Measurements from ENCODE around the gene FAM184B.

Gene FAM184B

GRCh38 chr4:17771284-17771908, 10.0 kb downstream of the FAM184B start:
- DNase-seq, result no peak

DNA sequence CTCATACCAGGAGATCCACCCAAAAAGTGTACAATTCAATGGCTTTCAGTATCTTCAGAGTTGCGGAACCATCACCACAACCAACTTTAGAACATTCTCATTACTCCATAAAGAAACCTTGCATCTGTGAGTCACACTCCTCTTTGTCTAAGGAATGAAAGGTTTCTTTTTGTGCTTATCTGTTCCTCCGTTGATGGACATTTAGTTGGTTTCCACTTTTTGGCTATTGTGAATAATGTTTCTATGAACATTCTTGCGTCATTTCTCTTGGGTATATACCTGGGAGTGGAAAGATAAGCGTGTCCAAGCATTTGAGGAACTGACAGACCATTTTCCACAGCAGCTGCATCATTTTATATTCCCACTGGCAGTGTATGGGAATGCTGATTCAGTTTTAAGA, 10.6 kb downstream of the FAM184B start:
- DNase-seq, result no peak

DNA sequence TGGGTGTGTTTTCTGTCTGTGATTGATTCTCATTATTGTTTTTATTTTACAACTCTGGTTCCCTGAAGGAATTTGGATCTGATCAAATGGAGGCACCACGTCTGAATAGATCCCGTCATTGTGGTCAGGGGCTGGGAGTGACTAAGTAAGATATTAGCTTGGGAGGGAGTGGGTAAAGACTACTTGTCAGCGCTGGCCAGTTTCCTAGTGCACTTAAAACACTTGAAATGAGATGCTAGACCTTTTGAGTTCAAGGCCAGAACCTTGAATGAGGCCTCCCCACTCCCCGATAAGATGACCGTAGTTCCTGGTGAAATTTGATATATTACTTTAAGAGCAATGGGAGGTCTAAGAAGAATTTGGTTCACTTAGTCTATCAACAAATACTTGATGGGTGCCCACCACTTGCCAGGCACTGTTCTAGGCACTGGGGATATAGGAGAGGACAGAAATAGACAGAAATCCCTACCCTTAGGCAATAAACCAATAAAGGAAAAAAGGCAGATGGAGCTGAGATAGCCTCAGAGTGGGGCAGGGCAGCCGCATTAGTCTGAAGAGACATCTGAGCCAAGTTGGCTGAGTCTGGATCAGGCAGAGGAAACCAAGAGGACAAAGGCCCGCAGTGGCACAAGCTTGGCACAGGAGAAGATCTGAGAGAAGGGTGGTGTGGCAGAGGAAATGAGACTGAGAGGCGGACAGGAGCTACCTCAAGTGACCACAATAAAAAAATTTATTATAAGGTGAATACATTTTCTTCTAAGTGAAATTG, 11.8 kb downstream of the FAM184B start:
- DNase-seq, result no peak

DNA sequence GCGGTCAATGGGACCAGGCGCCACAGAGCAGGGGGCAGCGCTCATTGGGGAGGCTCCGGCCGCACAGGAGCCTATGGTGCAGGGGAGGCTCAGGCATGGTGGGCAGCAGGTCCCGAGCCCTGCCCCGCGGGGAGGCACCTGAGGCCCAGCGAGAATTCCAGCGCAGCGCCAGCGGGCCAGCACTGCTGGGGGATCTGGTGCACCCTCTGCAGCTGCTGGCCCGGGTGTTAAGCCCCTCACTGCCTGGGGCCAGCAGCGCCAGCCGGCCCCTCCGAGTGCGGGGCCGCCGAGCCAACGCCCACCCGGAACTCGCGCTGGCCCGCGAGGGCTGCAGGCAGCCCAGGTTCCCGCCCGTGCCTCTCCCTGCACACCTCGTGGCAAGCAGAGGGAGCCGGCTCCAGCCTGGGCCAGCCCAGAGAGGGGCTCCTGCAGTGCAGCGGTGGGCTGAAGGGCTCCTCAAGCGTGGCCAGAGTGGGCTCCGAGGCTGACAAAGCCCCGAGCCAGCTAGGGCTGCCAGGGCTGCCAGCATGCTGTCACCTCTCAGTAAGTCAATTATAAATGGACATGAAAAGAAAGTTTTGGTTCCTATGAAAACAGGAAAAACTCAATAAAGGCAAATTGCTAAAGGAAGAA, 14.5 kb downstream of the FAM184B start:
- DNase-seq, result no peak

GRCh38 chr4:17765514-17766286, 15.7 kb downstream of the FAM184B start:
- no peak for DNase-seq

DNA sequence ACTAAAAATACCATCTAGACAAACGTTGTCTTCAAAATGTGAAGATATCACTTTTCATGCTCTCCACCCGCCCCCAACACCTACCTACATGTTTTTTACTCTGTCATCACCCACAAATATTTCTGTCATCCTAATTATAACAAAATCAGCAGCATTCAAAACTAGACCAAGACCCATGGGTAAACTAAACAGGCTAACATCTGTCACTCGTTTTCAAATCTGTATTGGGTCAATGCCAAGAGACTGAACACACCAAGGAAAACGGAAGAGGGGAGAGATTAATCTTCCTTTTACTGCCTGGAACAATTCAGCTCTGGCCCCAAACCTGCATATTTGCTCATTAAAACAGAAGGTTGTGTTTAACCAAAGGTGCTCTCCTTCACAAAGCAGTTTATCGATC, 17.5 kb downstream of the FAM184B start:
- no peak for DNase-seq

- no peak for DNase-seq
Measured at GRCh38 chr4:17763416-17763815, 18.0 kb downstream of the FAM184B start.

DNA sequence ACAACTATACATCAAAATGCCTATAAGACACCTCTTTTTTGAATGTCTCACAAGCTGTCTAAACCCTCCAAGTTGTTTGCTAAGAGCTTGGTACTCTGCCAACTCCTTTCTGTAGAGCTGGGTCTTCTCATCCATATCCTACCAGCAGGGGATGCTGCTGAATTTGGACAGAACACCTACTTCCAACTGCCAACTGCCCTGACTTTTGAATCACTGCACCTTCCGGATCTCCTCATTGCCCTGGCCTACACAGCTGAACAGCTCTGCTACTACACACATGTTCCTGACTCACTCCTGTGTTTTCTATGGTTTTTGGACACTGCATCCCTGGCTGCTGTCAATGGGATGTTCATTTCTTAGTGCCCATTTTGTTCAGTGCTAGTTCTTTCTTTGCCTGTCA, 18.7 kb downstream of the FAM184B start:
- DNase-seq, result peak; percentile 21

DNA sequence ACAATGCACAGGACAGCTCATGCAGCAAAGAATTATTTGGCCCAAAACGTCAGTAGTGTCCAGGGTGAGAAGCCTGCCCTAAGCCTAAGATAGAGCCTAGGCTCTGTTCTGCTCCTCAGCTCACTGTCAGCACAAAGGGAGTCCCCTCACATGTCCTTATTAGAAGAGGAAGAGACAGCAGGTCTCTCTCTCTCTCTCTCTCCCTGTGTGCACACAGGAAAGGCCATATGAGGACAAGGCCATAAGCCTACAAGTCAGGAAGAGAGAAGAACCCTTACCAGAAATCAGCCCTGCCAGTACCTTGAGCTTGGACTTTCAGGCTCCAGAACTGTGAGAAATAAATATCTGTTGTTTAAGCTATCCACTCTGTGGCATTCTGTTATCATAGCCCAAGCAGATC, 20.4 kb downstream of the FAM184B start:
- no peak for DNase-seq

- DNase-seq, result no peak
Measured at GRCh38 chr4:17760626-17761025, 20.8 kb downstream of the FAM184B start.

- DNase-seq, result no peak
Measured at GRCh38 chr4:17758485-17758884, 22.9 kb downstream of the FAM184B start.

- DNase-seq, result no peak
Measured at GRCh38 chr4:17757621-17758020, 23.8 kb downstream of the FAM184B start.

GRCh38 chr4:17753646-17754045, 27.8 kb downstream of the FAM184B start:
- DNase-seq, result no peak

- no peak for DNase-seq
Measured at GRCh38 chr4:17740702-17741101, 40.7 kb downstream of the FAM184B start.

DNA sequence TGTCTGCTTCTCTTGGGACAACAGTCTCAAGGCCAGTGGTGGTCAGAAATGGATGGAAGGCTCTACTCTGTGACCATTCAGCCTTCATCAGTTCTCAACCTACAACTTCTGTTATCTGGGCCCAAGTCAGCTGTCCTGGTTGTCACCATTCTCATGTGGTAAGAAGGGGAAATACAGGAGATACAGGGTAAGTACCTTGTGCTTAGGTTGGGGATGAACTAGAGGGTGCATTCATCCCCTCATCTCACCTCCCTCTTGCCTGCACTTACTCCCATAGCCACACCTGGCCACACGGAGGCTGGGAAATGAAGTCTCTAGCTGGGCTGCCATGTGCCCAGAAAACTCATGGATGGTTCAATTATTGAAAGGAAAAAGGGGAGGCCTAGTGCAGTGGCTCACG, 44.9 kb downstream of the FAM184B start:
- no peak for DNase-seq

GRCh38 chr4:17726911-17727310, 54.5 kb downstream of the FAM184B start:
- no peak for DNase-seq

GRCh38 chr4:17723648-17724047, 57.8 kb downstream of the FAM184B start:
- no peak for DNase-seq

GRCh38 chr4:17722356-17722700, 59.1 kb downstream of the FAM184B start:
- no peak for DNase-seq

GRCh38 chr4:17721496-17722355, 59.7 kb downstream of the FAM184B start:
- no peak for DNase-seq

DNA sequence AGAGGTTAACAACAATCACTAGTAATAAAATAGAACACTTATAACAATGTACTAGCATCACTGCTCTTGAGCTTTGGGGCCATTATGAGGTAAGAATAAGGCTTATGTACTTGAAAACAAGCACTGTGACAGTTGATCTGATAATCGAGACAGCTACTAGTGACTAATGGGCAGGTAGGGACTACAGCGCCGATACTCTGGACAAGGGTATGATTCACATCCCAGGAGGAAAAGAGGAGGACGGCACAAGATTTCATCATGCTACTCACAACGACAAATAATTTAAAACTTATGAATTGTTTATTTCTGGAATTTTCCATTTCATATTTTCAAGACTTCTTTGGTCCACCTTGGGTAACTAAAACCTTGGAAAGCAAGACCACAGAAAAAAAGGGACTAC, 62.3 kb downstream of the FAM184B start:
- DNase-seq, result no peak

- no peak for DNase-seq
Measured at GRCh38 chr4:17718471-17718870, 63.0 kb downstream of the FAM184B start.

GRCh38 chr4:17717301-17717700, 64.1 kb downstream of the FAM184B start:
- no peak for DNase-seq

- DNase-seq, result no peak
Measured at GRCh38 chr4:17715511-17715910, 65.9 kb downstream of the FAM184B start.

Measured in activated CD4-positive, alpha-beta T cell treated with anti-CD3 and anti-CD28 coated beads, Interleukin-10, Interleukin-2, amounts not matched to agents 100 ng/mL and 50 ng/mL, durations not matched to agents 16 hours and 8 hours (primary cell).